ENCODE measurements around the gene MUC6.

GRCh38 chr11:1038361-1038760 is 1.8 kb upstream of the MUC6 start:
- TF ChIP-seq TARDBP (IDR thresholded peaks at IDR 0.05) (no peak), ARNT (IDR thresholded peaks at IDR 0.05) (no peak), FOXK2 (IDR thresholded peaks at IDR 0.05) (no peak), ELF4 (IDR thresholded peaks at IDR 0.05) (no peak)

All from HEK293T (cell line).